Measurements from ENCODE around the gene OMA1.
"Not testable (repeated sequence)": the region's sequence is repeated elsewhere in the genome, so short reads cannot be mapped to it uniquely, and the experiment has no call there.

DNA sequence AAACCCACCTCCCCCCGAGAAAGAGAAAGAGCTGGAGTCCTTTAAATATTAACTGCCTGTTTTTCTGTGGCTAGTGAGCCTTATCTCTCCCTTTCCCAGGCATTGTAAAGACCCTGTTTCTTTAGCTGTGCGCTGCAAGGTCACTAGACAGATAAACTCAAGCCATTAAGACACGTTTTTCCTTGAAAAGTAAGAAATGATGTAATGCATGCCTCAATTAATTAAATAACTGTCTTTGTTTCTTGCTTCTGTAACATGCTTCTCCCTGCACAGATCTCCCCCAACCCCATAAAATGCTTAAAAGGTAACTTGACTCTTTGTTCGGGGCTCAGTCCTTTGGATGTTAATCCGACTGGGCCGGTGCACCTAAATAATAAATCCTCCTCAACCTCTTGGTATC is 2.8 kb upstream of the OMA1 start:
- TF ChIP-seq, protein P1, sequence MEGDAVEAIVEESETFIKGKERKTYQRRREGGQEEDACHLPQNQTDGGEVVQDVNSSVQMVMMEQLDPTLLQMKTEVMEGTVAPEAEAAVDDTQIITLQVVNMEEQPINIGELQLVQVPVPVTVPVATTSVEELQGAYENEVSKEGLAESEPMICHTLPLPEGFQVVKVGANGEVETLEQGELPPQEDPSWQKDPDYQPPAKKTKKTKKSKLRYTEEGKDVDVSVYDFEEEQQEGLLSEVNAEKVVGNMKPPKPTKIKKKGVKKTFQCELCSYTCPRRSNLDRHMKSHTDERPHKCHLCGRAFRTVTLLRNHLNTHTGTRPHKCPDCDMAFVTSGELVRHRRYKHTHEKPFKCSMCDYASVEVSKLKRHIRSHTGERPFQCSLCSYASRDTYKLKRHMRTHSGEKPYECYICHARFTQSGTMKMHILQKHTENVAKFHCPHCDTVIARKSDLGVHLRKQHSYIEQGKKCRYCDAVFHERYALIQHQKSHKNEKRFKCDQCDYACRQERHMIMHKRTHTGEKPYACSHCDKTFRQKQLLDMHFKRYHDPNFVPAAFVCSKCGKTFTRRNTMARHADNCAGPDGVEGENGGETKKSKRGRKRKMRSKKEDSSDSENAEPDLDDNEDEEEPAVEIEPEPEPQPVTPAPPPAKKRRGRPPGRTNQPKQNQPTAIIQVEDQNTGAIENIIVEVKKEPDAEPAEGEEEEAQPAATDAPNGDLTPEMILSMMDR (IDR thresholded peaks at IDR 0.05), result not testable (repeated sequence)
- not testable (repeated sequence) for TF ChIP-seq EP300, POLR2A (IDR thresholded peaks at IDR 0.05)

Measured in ovary (tissue), 3 donors.